HG03097 (cell line): Measurements from ENCODE around the gene ILF3.

Source experiments
- ATAC-seq: cut with Tn5 transposase; IDR thresholded peaks from one replicate; pipeline ENCODE4 v1.9.1; 2021; ENCODE audit not compliant: unreplicated experiment, low FRiP score

The ILF3 gene

DNA sequence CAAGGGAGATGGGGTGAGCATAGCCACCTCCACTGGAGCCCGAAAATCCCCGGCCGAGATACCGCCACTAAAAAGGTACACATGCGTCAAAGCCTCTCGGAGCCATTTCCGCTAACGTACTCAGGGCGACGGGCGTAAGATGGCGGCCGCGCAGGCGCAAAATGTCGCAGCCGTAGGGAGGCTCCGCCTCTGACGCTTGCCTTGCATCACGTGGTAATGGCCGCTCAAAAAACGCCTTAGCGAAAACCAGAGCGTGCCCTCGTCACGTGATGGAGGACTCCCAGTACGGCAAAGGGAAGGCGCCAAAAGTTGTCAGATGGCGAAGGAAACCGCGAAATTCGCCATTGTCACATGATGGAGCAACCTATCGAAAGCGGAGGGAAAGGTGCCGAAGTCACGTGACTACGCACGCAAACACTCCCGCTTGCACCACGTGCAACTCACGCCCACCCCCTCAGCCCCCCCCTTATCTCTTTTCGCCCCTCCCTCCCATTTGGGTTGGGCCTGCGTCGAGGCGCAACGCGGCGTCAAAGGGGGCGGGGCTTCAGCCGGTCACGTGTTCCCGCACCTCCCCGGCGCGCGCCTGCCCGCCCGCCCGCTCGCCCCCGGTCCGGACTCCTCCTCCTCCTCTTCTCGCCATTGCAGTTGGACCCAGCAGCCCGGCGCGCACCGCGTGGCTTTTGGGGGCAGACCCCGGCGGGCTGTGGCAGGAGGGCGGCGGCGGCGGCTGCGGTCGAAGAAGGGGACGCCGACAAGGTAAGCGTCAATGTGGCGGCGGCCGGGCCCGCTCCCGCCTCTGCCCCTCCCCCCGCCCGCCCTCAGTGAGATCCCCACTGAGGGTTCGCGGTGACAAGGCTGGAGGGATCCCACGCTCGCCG lies at the start of gene ILF3:
Gene ILF3 (plus strand): TSS at position 615 of the 878 bp plus-strand sequence. CDS start 16,260 bp downstream, outside the sequence.
- ATAC-seq, result peak; percentile 62

DNA sequence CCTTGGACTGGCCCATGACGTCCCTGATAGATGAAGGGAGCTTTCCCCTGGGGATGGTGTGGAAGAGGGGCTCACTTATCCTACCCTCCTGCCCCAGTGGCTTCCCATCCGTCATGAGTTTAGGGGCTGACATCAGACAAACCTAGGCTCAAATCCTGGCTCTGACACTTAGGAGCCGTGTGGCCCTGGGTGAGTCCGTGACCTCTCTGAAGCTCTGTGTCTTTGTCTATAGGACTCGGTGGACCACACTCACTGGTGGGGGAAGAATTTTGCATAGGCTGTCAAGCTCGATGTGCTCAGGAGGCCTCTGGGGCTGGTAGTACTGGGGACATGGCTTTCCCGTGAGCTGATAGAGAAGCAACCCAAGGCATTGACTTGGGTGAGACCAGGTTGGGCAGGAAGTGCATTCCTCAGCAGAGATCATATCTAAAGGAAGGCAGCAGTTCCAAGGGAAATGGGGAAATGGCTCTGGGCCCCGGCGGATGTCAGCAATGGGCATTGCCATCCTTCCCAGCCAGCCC lies 49.6 kb upstream of the ILF3 start:
- ATAC-seq, result peak; percentile 29

DNA sequence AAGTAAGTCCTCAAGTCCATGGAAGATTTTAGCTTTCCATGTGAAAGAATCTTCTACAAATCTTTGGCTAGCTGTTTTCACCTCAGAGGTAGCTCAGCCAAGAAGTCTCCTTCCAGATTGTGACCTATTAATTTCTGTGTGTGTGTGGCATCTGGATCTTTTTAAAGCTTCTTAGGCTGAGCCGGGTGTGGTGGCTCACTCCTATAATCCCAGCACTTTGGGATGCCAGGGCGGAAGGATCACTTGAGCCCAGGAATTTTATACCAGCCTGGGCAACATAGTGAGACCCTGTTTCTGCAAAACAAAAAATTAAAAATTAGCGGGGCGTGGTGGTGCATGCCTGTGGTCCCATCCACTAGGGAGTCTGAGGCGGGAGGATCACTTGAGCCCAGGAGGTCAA lies 42.2 kb upstream of the ILF3 start:
- ATAC-seq, result no peak

DNA sequence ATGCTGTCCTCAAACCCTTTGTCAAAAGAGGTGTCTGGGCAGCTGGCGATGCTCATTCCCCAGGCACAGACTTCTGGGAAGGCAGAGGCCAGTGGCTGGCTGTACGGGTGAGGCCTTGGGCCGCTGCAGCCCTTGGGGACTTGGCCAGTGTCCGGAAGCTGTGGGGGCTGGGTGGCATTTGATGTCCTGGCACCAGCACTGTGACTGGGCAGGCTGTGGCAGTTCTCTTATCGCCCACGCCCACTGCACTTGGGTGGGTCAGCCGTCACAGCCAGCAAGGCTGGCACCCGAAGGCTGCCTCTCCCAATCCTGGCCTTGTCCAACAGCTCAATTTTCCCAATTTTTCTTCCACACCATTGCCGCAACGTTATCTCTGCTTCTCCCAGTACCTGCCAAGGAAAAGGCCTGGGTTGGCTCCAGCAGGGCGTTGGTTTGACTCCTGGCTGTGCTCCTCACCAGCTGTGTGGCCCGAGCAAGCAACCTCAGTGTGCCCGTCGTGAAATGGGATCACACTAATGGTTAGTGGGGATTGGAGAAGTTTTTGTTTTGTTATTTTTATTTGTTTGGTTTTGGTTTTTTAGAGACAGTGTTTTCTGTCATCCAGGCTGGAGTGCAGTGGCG lies 41.5 kb upstream of the ILF3 start:
- ATAC-seq, result no peak

DNA sequence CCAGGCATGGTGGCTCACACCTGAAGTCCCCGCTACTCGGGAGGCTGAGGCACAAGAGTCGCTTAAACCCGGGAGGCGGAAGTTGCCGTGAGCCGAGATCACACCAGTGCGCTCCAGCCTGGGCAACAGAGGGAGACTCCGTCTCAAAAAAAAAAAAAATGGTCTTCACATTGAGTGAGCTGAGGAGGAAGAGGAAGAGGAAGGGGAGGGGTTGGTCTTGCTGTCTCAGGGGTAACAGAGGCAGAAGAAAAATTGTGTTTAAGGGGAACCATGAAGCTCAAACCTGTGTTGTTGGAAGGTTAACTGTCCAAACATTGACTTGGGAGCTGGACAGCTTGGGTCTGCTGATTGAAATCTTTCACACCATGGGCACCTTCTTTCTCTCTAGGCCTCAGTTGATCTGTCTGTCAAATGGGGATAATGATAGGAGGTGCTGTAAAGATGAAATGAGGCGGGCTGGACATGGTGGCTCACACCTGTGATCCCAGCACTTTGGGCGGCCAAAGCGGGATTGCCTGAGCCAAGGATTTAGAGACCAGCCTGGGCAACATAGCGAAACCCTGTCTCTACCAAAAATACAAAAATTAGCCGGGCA lies 38.6 kb upstream of the ILF3 start:
- ATAC-seq, result no peak

DNA sequence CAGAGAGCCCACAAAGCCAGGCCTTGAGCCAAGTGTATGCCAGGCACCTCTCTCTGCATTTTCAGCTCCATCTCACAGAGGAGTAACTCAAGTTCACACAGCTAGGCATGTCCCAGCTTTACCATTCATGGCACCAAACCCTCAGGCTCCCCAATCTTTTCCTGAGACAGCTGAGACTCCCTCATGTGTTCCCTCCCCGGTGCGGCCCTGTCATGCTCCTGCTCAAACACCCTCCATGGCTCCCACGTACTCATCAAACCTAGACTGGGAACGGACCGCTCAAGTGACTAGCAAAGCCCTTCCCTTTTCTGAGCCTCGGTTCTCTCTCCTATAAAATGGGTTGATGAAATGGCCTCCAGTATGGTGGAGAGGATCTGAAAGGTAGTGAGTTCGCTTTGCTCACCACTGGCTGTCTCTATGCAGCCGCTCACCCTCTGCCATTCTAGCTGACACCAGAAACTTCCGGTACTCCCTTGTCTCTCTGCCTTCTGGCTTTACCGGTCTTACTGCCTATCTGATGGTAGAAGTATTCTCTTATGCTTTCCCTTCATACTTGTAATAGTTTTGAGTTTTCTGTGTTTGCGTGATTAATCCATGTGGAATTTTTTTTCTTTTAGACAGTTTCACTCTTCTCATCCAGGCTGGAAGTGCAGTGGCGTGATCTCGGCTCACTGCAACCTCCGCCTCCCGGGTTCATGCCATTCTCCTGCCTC lies 36.6 kb upstream of the ILF3 start:
- no peak for ATAC-seq

DNA sequence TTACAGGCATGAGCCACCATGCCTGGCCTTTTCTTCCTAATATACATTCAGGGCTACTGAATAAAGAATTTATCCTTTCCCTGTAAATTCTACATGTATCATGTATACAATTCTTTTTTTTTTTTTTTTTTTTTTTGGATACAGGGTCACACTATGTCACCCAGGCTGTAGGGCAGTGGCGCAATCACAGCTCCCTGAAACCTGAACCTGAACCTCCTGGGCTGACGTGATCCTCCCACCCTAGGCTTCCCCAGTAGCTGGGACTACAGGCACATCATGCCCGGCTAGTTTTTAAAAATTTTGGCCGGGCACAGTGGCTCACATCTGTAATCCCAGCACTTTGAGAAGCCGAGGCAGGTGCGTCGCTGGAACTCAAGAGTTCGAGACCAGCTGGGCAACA lies 35.3 kb upstream of the ILF3 start:
- no peak for ATAC-seq

DNA sequence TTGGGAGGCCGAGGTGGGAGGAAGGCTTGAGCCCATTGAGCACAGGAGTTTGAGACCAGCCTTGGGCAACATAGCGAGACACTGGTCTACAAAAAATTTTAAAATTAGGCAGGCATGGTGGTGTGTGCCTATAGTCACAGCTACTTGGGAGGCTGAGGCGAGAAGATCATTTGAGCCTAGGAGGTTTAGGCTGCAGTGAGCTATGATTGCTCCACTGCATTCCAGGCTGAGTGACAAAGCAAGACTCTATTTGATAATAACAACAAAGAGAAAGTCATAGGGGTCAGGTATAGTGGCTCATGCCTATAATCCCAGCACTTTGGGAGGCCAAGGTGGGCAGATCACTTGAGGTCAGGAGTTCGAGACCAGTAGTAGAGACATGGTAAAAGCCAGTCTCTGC lies 33.4 kb upstream of the ILF3 start:
- ATAC-seq, result no peak

DNA sequence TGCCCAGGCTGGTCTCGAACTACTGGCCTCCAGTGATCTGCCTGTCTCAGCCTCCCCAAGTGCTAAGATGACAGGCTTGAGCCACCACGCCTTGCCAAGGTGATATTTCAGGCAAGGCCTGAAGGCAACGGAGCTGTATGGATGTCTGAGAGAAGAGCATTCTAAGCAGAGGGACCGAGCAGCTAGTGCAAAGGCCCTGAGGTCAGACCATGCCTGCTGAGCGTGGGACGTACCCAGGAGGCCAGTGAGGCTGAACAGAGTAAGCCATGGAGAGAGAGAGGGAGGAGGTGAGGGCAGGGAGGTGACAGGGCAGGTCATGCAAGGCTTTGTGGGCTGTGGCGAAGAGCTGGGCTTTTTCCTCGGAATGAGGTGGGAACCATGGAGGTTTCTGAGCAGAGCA lies 32.2 kb upstream of the ILF3 start:
- ATAC-seq, result no peak

DNA sequence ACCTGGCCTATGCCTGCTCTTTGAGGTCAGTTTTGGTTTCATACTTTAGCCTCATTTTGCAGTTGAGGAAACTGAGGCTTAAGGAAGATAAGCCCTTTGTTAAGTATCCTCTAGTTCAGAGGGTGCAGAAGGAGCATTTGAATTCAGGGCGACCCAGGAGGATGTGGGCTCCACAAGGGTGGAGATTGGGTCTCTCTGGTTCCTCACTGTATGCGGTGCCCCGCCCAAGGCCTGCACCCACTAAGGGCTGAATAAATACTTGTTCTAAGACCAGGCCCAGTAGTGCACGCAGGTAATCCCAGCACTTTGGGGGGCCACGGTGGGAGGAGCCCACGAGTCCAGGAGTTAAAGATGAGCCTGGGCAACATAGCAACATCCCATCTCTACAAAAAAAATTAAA lies 29.6 kb upstream of the ILF3 start:
- ATAC-seq, result no peak

DNA sequence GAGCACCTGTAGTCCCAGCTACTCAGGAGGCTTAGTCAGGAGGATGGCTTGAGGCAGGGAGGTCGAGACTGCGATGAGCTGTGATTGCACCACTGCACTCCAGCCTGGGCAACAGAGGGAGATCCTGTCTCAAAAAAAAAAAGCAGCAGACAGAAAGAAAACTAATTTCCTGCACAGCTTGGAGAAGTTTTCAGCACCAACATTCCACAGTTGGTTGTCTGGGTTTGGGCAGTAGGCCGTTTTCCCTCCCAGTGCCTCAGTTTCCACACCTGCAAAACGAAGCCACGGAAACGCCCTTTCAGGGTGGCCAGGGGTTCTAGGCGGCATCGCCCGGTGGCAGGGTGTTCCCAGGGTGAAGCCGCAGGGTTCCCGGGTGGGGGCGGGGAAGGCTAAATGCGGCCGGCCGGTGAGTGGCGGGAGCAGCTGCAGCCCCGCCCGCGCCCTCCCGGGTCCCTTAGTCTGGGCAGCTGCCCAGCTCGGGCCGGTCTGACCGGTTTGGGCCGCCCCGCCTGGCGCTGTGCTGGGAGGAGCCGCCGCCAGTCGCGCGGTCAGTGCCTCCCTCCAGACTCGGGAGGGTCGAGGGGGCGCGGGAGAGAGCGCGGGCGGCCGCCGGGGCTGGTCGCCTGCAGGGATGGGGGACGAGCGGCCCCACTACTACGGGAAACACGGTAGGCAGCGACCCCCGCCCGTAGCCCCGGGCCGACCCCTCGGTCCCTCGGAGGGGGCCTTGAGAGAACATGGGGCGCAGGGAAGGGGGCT lies 29.0 kb upstream of the ILF3 start, which contains the start of gene SLC44A2:
Gene SLC44A2 (plus strand): TSS at position 551 of the 759 bp plus-strand sequence. CDS start 81 bp downstream, at position 632.
- no peak for ATAC-seq

DNA sequence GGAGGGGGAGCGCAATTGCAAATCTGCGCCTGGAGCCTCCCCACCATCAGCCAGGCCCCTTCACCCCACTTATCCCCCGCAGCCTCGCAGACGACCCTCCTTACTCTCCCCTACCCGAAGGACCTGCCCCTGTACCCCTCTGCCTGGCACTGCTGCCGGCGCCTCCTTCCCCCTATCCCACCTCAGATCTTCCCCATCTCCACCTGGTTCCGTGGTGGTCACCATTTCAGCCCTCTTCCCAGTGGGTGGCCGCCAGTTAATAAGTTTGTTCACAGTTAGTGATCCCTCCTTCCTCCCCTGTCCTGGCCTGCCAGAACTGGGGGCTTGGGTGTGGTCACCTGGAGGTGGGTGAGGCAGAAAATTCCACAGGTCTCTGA lies 28.4 kb upstream of the ILF3 start:
- ATAC-seq, result no peak

DNA sequence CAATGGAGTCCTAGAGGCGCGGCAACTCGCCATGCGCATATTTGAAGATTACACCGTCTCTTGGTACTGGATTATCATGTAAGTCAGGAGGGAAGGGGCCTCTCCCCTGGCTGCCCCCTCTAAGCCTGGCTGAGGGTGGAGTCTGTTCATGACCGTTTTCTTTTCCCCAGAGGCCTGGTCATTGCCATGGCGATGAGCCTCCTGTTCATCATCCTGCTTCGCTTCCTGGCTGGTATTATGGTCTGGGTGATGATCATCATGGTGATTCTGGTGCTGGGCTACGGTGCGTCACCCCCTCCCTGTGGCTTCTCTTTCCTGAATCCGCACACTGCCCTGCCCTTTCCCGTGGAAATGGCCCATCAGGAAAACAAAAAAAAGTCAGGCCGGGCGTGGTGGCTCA lies 22.3 kb upstream of the ILF3 start:
- ATAC-seq, result no peak

DNA sequence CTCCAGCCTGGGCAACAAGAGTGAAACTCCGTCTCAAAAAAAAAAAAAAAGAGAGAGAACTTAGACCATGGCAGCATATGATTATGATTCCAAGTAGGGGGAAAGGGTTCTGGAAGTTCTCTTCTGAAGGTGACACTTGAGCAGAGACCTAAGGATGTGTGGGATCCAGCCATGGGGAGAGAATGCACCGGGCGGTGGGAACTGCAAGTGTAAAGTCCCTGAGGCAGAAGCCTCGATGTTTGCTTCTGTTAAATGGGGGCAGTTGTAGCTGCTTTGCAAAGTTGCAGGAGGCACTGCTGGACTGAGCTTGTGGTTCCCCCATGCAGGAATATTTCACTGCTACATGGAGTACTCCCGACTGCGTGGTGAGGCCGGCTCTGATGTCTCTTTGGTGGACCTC lies 19.7 kb upstream of the ILF3 start:
- ATAC-seq, result no peak

DNA sequence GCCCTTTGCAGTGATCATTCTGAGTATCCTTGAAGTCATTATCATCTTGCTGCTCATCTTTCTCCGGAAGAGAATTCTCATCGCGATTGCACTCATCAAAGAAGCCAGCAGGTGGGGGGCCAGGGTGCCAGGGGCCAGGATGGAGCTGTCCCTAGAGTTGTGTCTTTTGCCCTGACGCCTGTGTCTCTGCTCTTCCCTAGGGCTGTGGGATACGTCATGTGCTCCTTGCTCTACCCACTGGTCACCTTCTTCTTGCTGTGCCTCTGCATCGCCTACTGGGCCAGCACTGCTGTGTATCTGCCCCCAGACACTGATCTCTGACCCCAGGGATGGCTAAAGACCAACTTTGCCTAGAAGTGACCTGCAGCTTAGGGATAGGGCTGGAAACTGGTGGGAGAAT lies 19.2 kb upstream of the ILF3 start:
- ATAC-seq, result no peak

DNA sequence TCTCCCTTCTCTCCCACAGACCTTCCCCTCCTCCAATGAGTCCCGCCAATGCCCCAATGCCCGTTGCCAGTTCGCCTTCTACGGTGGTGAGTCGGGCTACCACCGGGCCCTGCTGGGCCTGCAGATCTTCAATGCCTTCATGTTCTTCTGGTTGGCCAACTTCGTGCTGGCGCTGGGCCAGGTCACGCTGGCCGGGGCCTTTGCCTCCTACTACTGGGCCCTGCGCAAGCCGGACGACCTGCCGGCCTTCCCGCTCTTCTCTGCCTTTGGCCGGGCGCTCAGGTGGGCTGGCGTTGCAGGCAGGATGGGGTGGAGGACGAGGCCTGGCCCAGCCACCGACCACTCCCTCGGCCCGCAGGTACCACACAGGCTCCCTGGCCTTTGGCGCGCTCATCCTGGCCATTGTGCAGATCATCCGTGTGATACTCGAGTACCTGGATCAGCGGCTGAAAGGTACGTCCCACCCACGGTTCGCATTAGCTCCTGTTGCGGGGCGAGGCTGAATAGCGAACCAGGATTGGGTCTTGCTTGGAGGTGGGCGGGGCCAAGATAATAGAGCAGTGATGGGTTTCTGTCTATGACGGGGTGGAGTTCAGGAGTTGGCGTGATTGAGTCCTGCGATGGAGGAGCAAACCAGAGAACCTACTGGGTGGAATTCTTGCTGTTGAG lies 17.7 kb upstream of the ILF3 start:
- ATAC-seq, result no peak

DNA sequence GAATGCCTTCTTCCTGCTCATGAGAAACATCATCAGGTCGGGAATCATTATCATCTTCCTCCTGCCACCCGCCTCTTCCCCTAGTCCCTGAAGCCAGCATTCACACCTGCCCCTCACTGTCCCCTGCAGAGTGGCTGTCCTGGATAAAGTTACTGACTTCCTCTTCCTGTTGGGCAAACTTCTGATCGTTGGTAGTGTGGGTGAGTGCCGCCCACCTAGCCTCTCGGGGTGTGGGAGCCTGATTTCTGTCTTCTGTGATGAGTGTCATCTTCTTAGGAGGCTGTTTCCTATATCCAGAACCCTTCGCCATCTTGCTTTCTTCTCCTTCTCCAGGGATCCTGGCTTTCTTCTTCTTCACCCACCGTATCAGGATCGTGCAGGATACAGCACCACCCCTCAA lies 16.3 kb upstream of the ILF3 start:
- ATAC-seq, result no peak

DNA sequence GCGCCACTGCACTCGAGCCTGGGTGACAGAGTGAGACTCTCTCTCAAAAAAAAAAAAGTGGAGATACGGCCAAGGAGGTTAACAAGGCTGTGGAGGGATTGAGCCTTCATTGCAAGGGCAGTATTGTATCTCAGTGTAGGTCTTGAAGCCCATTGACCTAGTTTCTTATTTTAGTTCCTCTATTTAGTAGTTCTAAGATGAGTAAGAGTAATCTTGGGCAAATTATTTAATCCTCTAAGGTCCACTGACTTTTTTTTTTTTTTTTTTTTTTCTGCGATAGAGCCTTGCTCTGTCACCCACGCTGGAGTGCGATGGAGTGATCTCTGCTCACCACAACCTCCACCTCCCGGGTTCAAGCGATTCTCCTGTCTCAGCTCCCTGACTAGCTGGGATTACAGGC lies 14.3 kb upstream of the ILF3 start:
- no peak for ATAC-seq

DNA sequence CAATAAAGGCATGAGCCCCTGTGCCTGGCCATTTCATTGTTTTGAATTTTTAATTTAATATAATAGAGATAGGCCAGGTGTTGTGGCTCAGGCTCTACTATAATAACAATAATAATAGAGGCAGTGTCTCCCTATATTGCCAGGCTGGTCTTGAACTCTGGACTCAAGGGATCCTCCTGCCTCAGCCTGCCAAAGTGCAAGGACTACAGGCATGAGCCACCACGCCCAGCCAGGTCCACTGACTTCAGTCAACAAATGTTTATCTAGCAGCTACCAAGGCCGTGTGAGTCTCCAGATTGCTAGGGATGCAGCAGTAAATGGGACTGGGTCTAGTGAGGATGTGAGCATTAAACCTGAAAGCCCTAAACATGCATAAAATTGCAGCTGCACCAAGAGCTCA lies 13.8 kb upstream of the ILF3 start:
- no peak for ATAC-seq

DNA sequence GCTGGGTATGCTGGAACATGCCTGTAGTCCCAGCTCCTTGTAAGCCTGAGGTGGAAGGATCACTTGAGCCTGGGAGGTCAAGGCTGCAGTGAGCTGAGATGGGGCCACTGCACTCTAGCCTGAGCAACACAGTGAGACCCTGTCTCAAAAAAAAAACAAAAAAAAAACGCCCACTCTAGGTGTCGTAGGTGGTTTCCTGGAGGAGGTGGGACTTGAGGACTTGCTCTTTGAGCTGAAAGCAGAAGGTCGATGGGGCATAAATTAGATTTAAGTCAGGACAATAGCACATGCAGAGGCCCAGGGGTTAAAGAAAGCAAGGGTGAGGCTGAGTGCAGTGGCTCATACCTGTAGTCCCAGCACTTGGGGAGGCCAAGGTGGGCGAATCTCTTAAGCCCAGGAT lies 12.9 kb upstream of the ILF3 start:
- ATAC-seq, result no peak
